Testis (tissue), 3 donors: ENCODE data around the gene ESRRB. TPM values are rescaled to one million over a fixed set of nuclear protein-coding genes. Genes with fewer than 3 reads are reported as not detected.

Source experiments
- DNase-seq: peaks from one replicate; pipeline ENCODE4 v3.0.0-alpha.2; 2019
- H3K27ac ChIP-seq, 2 donors: fragments of 200-600 bp; sonication (generic); one replicate each; pipeline ENCODE4 v1.5.1; 2019
- H3K27me3 ChIP-seq: fragments of 200-600 bp; sonication (generic); one replicate; pipeline ENCODE4 v1.5.1; 2019
- H3K36me3 ChIP-seq: fragments of 200-600 bp; sonication (generic); one replicate; pipeline ENCODE4 v1.5.1; 2017; ENCODE audit warnings: low read depth; ENCODE audit errors: missing control alignments
- H3K4me1 ChIP-seq: fragments of 200-600 bp; sonication (generic); one replicate; pipeline ENCODE4 v1.5.1; 2019
- H3K4me3 ChIP-seq, 2 donors: fragments of 200-600 bp; sonication (generic); one replicate each; pipeline ENCODE4 v1.5.1; 2017 to 2019
- H3K9me3 ChIP-seq: fragments of 200-600 bp; sonication (generic); one replicate; pipeline ENCODE4 v1.5.1; 2017
- CTCF ChIP-seq, 3 experiments: fragments of 450-650 bp in 2 of 3; fragments of 200-600 bp in 1 of 3; sonication (generic) in 1 of 3; IDR thresholded peaks; one replicate each; pipeline ENCODE4 v1.5.1; 2016 to 2019; ENCODE audit warnings: antibody characterized with exemption in 3 of 3, mild to moderate bottlenecking in 2 of 3, moderate library complexity in 1 of 3
- POLR2A ChIP-seq: fragments of 450-650 bp; IDR thresholded peaks from one replicate; pipeline ENCODE4 v1.6.1; 2017; ENCODE audit warnings: antibody characterized with exemption, mild to moderate bottlenecking, moderate library complexity
- WGBS, 2 donors: methylation state at CpG; one replicate each; pipeline ENCODE4 v1.1.5; 2018; 5-methylcytosine and 5-hydroxymethylcytosine counted together
- intact Hi-C: fragments of 100-400 bp; cut with DNase I; formaldehyde crosslinking; loops from one replicate; pipeline ENCODE4 v1.15.1; 2023; ENCODE audit warnings: low total_unique reads
- polyA plus RNA-seq: library from polyadenylated mRNA; stranded (reverse); fragments of 350-450 nt; fragmentation: Illumina TruSeq; extraction: RNeasy Lipid Tissue Mini Kit (QIAGEN cat#74804); gene quantifications from one replicate; pipeline ENCODE4 v1.2.3, GENCODE V29; 2014; ENCODE audit warnings: low read depth, low replicate concordance; ENCODE audit not compliant: insufficient read depth
- total RNA-seq, 2 donors: library from RNA; depleted of rRNA; stranded (reverse); fragments of >200 nt; gene quantifications; one replicate each; pipeline ENCODE4 v1.2.3, GENCODE V29; 2016

The ESRRB gene
- total and polyA plus RNA-seq, 3 donors from 2014 or later, result 2.5 to 3.3 (median 2.8) TPM

- no peak overlapping the region for H3K27ac ChIP-seq
- DNase-seq, result no peak
- 67 to 87% methylated on average over 1 to 4 of the region's 4 CpGs for WGBS, 2 donors
- no peaks in the 10 kb centered on the region for H3K9me3 ChIP-seq
- H3K36me3 ChIP-seq, result no peaks in the 10 kb centered on the region
- intact Hi-C loops, result no loop called here
- no peak overlapping the region for H3K4me3 ChIP-seq
- TF ChIP-seq CTCF (IDR thresholded peaks at IDR 0.05), result no peak
- no peak for TF ChIP-seq POLR2A
- no peaks in the 10 kb centered on the region for H3K4me1 ChIP-seq
- no peaks in the 10 kb centered on the region for H3K27me3 ChIP-seq
Observed at GRCh38 chr14:76424359-76424758, 48.4 kb downstream of the ESRRB start.

- DNase-seq, result no peak
- Histone ChIP-seq H3K36me3 (no peaks in the 10 kb centered on the region), H3K9me3 (no peaks in the 10 kb centered on the region), H3K27ac (no peak overlapping the region), H3K27me3 (no peaks in the 10 kb centered on the region), H3K4me3 (no peak overlapping the region), H3K4me1 (no peaks in the 10 kb centered on the region)
- intact Hi-C loops, result no loop called here
- TF ChIP-seq POLR2A (no peak), CTCF (IDR thresholded peaks at IDR 0.05) (no peak)
- 90 to 100% methylated on average over 1 of the region's 1 CpG for WGBS, 2 donors
Observed at GRCh38 chr14:76426161-76426696, 50.3 kb downstream of the ESRRB start.

- intact Hi-C loops, result no loop called here
- no peak for DNase-seq
- no peaks in the 10 kb centered on the region for H3K36me3 ChIP-seq
- no peak overlapping the region for H3K4me3 ChIP-seq
- no peaks in the 10 kb centered on the region for H3K4me1 ChIP-seq
- TF ChIP-seq POLR2A (no peak), CTCF (IDR thresholded peaks at IDR 0.05) (no peak)
- no peaks in the 10 kb centered on the region for H3K27me3 ChIP-seq
- 77 to 82% methylated on average over 7 of the region's 7 CpGs for WGBS, 2 donors
- no peaks in the 10 kb centered on the region for H3K9me3 ChIP-seq
- H3K27ac ChIP-seq, result no peak overlapping the region
Observed at GRCh38 chr14:76428611-76429010, 52.7 kb downstream of the ESRRB start.

GRCh38 chr14:76430017-76430416, 54.1 kb downstream of the ESRRB start:
- intact Hi-C loops, result no loop called here
- no peak for DNase-seq
- Histone ChIP-seq H3K27me3 (no peaks in the 10 kb centered on the region), H3K4me1 (no peaks in the 10 kb centered on the region), H3K9me3 (no peaks in the 10 kb centered on the region), H3K27ac (no peak overlapping the region), H3K4me3 (no peak overlapping the region), H3K36me3 (no peaks in the 10 kb centered on the region)
- no peak for TF ChIP-seq POLR2A
- TF ChIP-seq CTCF (IDR thresholded peaks at IDR 0.05), result no peak
- 81 to 93% methylated on average over 1 of the region's 1 CpG for whole genome bisulfite sequencing, 2 donors

GRCh38 chr14:76430475-76430980, 54.6 kb downstream of the ESRRB start:
- WGBS, 2 donors, result 73 to 93% methylated on average over 3 to 4 of the region's 4 CpGs
- no peak for TF ChIP-seq POLR2A
- no peak for TF ChIP-seq CTCF (IDR thresholded peaks at IDR 0.05)

More at GRCh38 chr14:76430475-76430980, 54.6 kb downstream of the ESRRB start:
- Histone ChIP-seq H3K9me3 (no peaks in the 10 kb centered on the region), H3K4me3 (no peak overlapping the region), H3K27me3 (no peaks in the 10 kb centered on the region), H3K27ac (no peak overlapping the region), H3K36me3 (no peaks in the 10 kb centered on the region), H3K4me1 (no peaks in the 10 kb centered on the region)
- intact Hi-C loops, result no loop called here
- DNase-seq, result no peak
